HEK293T (cell line): ENCODE data around the gene CELSR1.

Source experiments
- CTCF ChIA-PET: fragments of 350-600 bp; formaldehyde crosslinking; extraction: SDS; loops from one replicate; lab custom pipeline; 2021; ENCODE audit warnings: antibody characterized with exemption, inconsistent platforms; lab: Yijun Ruan, JAX
- POLR2A ChIA-PET: fragments of 350-600 bp; formaldehyde crosslinking; extraction: SDS; loops from one replicate; lab custom pipeline; 2020; ENCODE audit warnings: antibody characterized with exemption, inconsistent platforms; lab: Yijun Ruan, JAX
- DNase-seq: peaks from one replicate; pipeline ENCODE4 v3.0.0; 2012; ENCODE audit warnings: mixed read lengths; ENCODE audit errors: extremely low spot score
- ARNT ChIP-seq: fragments of 450-650 bp; IDR thresholded peaks from 2 replicates; pipeline ENCODE4 v1.6.1; 2017; ENCODE audit warnings: mild to moderate bottlenecking
- BHLHE40 ChIP-seq: fragments of 450-650 bp; IDR thresholded peaks from 2 replicates; pipeline ENCODE4 v1.6.1; 2016; ENCODE audit warnings: mild to moderate bottlenecking, moderate library complexity, borderline replicate concordance
- CTBP1 ChIP-seq: fragments of 450-650 bp; IDR thresholded peaks from 2 replicates; pipeline ENCODE4 v1.6.1; 2016; ENCODE audit warnings: borderline replicate concordance
- ELF4 ChIP-seq: fragments of 450-650 bp; IDR thresholded peaks from 2 replicates; pipeline ENCODE4 v1.6.1; 2017; ENCODE audit warnings: antibody characterized with exemption
- FOXA1 ChIP-seq: fragments of 450-650 bp; IDR thresholded peaks from 2 replicates; pipeline ENCODE4 v1.6.1; 2016; ENCODE audit warnings: mild to moderate bottlenecking
- FOXK2 ChIP-seq: fragments of 450-650 bp; IDR thresholded peaks from 2 replicates; pipeline ENCODE4 v1.6.1; 2016; ENCODE audit warnings: mild to moderate bottlenecking
- FOXM1 ChIP-seq: fragments of 450-650 bp; IDR thresholded peaks from 2 replicates; pipeline ENCODE4 v1.6.1; 2017; ENCODE audit warnings: mild to moderate bottlenecking, borderline replicate concordance
- HDGF ChIP-seq: fragments of 450-650 bp; IDR thresholded peaks from 2 replicates; pipeline ENCODE4 v1.6.1; 2017; ENCODE audit warnings: antibody characterized with exemption, borderline replicate concordance
- L3MBTL2 ChIP-seq: fragments of 450-650 bp; conservative IDR thresholded peaks from 2 replicates; pipeline ENCODE4 v1.6.1; 2016; ENCODE audit warnings: mild to moderate bottlenecking
- LEF1 ChIP-seq: fragments of 450-650 bp; IDR thresholded peaks from 2 replicates; pipeline ENCODE4 v1.6.1; 2017; ENCODE audit warnings: mild to moderate bottlenecking, borderline replicate concordance
- NFRKB ChIP-seq: fragments of 450-650 bp; IDR thresholded peaks from 2 replicates; pipeline ENCODE4 v1.6.1; 2016; ENCODE audit warnings: mild to moderate bottlenecking, moderate library complexity
- SP1 ChIP-seq: fragments of 450-650 bp; IDR thresholded peaks from 2 replicates; pipeline ENCODE4 v1.6.1; 2017
- SUZ12 ChIP-seq: fragments of 450-650 bp; IDR thresholded peaks from 2 replicates; pipeline ENCODE4 v1.6.1; 2016; ENCODE audit warnings: mild to moderate bottlenecking
- TARDBP ChIP-seq: fragments of 450-650 bp; IDR thresholded peaks from 2 replicates; pipeline ENCODE4 v1.6.1; 2016
- ZNF384 ChIP-seq: fragments of 450-650 bp; IDR thresholded peaks from 2 replicates; pipeline ENCODE4 v1.6.1; 2016
- TF ChIP-seq, protein P1 (sequence below): fragments of 450-650 bp; IDR thresholded peaks from 2 replicates; pipeline ENCODE4 v1.6.1; 2016

Gene CELSR1

DNA sequence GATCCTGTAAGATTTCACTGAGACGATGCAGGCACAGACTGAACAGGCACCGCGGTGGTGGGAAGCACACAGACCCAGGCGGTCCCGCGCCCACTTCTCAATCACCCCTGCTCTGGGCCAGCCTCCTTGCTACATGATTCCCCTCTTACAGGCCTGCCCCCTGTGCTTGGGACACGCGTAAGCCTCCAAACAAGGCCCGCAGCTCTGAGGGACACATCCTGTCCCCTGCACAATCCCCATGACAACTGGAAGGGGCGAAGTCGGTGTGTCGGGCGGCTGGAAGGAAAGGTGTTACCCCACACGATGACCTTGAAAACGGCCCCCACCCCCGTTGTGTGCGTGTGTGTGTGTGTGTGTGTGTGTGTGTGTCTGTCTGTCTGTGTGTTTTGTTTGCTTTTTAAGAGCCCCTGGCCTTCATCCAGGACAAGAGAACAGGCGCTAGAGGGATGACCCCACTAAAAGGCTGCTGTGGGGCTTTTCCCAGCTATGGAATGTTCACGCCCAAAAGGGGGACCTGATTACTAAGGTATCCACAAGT, 13.1 kb downstream of the CELSR1 start:
- ChIA-PET POLR2A (no interaction called here), CTCF (interaction anchor here (0.7 kb wide), 1 partner anchor 22 kb away, joined by 3 read pairs; no protein-coding TSS in a partner anchor)
- TF ChIP-seq, protein P1, sequence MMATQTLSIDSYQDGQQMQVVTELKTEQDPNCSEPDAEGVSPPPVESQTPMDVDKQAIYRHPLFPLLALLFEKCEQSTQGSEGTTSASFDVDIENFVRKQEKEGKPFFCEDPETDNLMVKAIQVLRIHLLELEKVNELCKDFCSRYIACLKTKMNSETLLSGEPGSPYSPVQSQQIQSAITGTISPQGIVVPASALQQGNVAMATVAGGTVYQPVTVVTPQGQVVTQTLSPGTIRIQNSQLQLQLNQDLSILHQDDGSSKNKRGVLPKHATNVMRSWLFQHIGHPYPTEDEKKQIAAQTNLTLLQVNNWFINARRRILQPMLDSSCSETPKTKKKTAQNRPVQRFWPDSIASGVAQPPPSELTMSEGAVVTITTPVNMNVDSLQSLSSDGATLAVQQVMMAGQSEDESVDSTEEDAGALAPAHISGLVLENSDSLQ = no peak
- TF ChIP-seq FOXK2 (no peak), FOXM1 (no peak), L3MBTL2 (no peak), SUZ12 (no peak), ELF4 (no peak), LEF1 (no peak), CTBP1 (no peak), BHLHE40 (no peak), HDGF (no peak), NFRKB (no peak), TARDBP (no peak), FOXA1 (no peak), ZNF384 (no peak), ARNT (no peak)
- no peak for DNase-seq

DNA sequence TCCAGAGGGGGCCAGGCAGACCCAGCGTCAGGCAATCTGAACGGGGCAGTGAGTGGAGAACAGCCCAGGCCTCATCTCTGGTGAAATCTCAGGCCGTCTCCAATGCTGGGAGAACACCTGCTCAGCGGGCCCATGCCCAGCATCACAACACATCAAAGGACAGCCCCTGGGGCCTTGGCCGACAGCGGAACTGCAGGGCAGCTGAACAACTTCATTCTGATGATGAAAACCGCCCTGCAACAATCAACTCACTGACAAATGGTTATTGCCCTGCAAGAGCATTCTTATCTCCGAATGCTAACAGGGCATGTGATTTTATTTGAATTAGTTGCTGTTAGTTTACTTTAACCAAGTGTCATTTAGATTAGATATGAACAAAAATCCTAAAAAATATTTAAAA, 14.6 kb downstream of the CELSR1 start:
- no peak for DNase-seq
- TF ChIP-seq FOXM1 (no peak), FOXA1 (no peak), LEF1 (no peak), FOXK2 (no peak), SP1 (no peak), ZNF384 (no peak), CTBP1 (no peak), NFRKB (no peak), TARDBP (no peak), BHLHE40 (no peak), SUZ12 (no peak), ARNT (no peak), L3MBTL2 (no peak), ELF4 (no peak), HDGF (no peak)
- TF ChIP-seq, protein P1 = no peak
- POLR2A ChIA-PET = no interaction called here

DNA sequence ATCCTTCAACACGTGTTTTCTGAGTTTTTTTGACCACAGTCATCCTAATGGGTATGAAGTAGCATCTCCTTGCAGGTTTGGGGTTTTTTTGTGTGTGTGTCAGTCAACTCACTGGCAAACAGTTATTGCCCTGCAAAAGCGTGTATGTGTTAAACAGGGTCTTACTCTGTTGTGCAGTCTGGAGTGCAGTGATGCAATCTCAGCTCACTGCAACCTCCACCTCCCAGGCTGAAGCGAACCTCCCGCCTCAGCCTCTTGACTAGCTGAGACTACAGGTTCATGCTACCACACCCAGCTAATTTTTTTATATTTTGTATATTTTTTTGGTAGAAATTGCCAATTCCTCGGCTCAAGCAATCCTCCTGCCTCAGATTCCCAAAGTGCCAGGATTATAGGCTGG, 15.4 kb downstream of the CELSR1 start:
- ChIA-PET POLR2A (interaction anchor here (0.6 kb wide), 1 partner anchor 14 kb away, joined by 3 read pairs; no protein-coding TSS in a partner anchor), CTCF (no interaction called here)
- DNase-seq = no peak
- TF ChIP-seq ARNT = no peak
- no peak for TF ChIP-seq SP1
- TF ChIP-seq BHLHE40 = no peak
- no peak for TF ChIP-seq FOXA1
- TF ChIP-seq TARDBP = no peak
- no peak for TF ChIP-seq HDGF
- no peak for TF ChIP-seq CTBP1
- no peak for TF ChIP-seq NFRKB
- no peak for TF ChIP-seq L3MBTL2
- TF ChIP-seq LEF1 = no peak
- TF ChIP-seq, protein P1 = no peak
- no peak for TF ChIP-seq FOXM1

More for the DNA sequence above, 14.6 kb downstream of the CELSR1 start:
- CTCF ChIA-PET = no interaction called here

DNA sequence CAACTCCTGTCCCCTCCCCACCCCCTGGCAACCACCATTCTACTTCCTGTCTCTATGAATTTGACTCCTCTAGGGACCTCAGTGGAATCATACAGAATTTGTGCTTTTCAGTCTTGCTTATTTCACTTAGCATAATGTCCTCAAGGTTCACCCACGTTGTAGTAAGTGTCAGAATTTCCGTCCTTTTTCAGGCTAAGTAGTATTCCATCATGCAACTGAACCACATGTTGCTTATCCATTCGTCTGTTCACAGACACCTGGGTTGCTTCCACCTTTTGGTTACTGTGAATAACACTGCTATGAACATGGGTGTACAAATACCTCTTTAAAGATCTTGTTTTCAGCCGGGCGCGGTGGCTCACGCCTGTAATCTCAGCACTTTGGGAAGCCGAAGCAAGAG, 16.5 kb downstream of the CELSR1 start:
- ChIA-PET CTCF (no interaction called here), POLR2A (no interaction called here)
- TF ChIP-seq FOXA1 (no peak), SUZ12 (no peak), FOXK2 (no peak), TARDBP (no peak), FOXM1 (no peak), SP1 (no peak), CTBP1 (no peak), HDGF (no peak), ELF4 (no peak), ZNF384 (no peak), ARNT (no peak), BHLHE40 (no peak), NFRKB (no peak), L3MBTL2 (no peak), LEF1 (no peak)
- TF ChIP-seq, protein P1 = no peak
- no peak for DNase-seq

DNA sequence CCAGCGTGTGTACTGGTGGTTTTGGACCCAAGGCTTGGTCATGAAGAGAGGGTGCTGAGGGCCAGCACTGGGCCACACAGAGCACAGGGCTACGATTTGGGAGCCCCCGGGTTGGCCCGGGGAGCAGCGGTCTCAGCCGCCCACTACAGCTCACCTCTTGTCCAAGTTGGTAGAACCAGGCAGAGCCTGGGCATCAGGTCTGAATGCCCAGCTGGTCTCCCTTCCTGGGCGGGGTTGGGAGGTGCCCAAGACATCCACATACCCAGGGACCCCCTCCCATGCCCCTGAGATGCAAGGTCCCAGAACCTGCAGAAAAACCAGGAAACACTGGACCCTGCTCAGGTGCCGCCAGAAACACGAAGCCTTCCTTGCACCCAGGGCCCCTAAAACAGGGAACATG, 18.0 kb downstream of the CELSR1 start:
- POLR2A ChIA-PET = no interaction called here

More for the DNA sequence above, 18.0 kb downstream of the CELSR1 start:
- TF ChIP-seq ARNT = no peak
- TF ChIP-seq TARDBP = no peak
- no peak for TF ChIP-seq NFRKB
- no peak for TF ChIP-seq SUZ12
- TF ChIP-seq, protein P1 = no peak
- TF ChIP-seq LEF1 = no peak
- no peak for TF ChIP-seq FOXM1
- TF ChIP-seq BHLHE40 = no peak
- no peak for TF ChIP-seq FOXK2
- no peak for TF ChIP-seq CTBP1
- no peak for TF ChIP-seq SP1
- no peak for TF ChIP-seq ZNF384
- TF ChIP-seq ELF4 = no peak
- no peak for TF ChIP-seq L3MBTL2
- TF ChIP-seq HDGF = no peak
- TF ChIP-seq FOXA1 = no peak
- CTCF ChIA-PET = no interaction called here
- no peak for DNase-seq
